ENCODE results near the gene SLC25A6. TPM values are rescaled to one million over a fixed set of nuclear protein-coding genes. Genes with fewer than 3 reads are reported as not detected.
"Not testable (repeated sequence)": the region's sequence is repeated elsewhere in the genome, so short reads cannot be mapped to it uniquely, and the experiment has no call there.

SLC25A6 gene
- total RNA-seq, 1 donor from 2014 or later: 488 TPM

DNA sequence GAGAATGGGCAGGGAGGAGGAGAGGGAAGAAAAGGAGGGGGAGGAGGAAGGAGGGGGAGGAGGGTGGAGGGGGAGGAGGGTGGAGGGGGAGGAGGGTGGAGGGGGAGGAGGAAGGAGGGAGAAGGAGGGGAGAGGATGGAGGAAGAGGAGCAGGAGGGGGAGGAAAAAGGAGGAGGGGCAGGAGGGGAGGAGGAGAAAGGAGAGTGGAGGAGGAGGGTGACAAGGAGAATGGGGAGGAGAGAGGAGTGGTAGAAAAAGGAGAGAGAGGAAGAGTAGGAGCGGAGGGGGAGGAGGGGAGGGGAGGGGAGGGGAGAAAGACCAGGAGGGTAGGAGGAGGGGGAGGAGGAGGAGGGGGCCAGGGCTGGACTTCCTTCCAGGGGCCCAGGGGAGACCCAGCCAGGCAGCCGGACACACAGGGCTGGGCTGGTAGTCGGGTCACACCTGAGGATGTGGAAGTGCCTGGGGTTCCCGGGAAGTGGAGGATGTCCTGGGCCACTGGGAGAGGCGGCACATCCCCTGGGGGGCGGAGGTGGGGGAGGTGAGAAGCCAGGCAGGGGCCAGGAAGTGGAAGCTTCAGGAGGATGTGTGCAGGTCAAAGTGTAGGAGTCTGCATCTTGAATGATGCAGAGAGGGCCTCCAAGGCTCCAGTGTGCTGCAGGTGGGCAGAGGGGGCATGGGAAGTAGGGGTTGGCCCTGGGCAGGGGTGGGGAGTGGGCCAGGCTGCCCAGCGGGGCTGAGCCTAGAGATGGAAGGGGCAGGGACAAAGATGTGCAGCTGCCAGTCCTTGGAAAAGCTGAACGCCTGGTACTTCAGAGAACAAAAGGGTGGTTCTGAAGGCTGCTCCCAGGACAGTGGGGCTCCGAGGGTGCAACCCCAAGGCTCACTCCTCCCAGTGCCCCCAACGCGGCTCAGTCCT lies 36.5 kb downstream of the SLC25A6 start:
- no peak overlapping the region for H3K4me3 Mint-ChIP-seq (ENCODE audit: unreplicated experiment)
- peaks cover 18% of the 10 kb centered on the region for H3K36me3 Mint-ChIP-seq (ENCODE audit: low read depth, unreplicated experiment)
- DNase-seq (ENCODE audit: low spot score): peak; percentile 18
- TF ChIP-seq, protein P1, sequence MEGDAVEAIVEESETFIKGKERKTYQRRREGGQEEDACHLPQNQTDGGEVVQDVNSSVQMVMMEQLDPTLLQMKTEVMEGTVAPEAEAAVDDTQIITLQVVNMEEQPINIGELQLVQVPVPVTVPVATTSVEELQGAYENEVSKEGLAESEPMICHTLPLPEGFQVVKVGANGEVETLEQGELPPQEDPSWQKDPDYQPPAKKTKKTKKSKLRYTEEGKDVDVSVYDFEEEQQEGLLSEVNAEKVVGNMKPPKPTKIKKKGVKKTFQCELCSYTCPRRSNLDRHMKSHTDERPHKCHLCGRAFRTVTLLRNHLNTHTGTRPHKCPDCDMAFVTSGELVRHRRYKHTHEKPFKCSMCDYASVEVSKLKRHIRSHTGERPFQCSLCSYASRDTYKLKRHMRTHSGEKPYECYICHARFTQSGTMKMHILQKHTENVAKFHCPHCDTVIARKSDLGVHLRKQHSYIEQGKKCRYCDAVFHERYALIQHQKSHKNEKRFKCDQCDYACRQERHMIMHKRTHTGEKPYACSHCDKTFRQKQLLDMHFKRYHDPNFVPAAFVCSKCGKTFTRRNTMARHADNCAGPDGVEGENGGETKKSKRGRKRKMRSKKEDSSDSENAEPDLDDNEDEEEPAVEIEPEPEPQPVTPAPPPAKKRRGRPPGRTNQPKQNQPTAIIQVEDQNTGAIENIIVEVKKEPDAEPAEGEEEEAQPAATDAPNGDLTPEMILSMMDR (IDR thresholded peaks at IDR 0.05; ENCODE audit: unreplicated experiment): no peak
- H3K4me1 Mint-ChIP-seq (ENCODE audit: unreplicated experiment): peaks cover 2% of the 10 kb centered on the region
- H3K27ac Mint-ChIP-seq (ENCODE audit: unreplicated experiment): no peak overlapping the region
- no peaks in the 10 kb centered on the region for H3K9me3 Mint-ChIP-seq (ENCODE audit: unreplicated experiment)
- peaks cover 15% of the 10 kb centered on the region for H3K27me3 Mint-ChIP-seq (ENCODE audit: unreplicated experiment)

DNA sequence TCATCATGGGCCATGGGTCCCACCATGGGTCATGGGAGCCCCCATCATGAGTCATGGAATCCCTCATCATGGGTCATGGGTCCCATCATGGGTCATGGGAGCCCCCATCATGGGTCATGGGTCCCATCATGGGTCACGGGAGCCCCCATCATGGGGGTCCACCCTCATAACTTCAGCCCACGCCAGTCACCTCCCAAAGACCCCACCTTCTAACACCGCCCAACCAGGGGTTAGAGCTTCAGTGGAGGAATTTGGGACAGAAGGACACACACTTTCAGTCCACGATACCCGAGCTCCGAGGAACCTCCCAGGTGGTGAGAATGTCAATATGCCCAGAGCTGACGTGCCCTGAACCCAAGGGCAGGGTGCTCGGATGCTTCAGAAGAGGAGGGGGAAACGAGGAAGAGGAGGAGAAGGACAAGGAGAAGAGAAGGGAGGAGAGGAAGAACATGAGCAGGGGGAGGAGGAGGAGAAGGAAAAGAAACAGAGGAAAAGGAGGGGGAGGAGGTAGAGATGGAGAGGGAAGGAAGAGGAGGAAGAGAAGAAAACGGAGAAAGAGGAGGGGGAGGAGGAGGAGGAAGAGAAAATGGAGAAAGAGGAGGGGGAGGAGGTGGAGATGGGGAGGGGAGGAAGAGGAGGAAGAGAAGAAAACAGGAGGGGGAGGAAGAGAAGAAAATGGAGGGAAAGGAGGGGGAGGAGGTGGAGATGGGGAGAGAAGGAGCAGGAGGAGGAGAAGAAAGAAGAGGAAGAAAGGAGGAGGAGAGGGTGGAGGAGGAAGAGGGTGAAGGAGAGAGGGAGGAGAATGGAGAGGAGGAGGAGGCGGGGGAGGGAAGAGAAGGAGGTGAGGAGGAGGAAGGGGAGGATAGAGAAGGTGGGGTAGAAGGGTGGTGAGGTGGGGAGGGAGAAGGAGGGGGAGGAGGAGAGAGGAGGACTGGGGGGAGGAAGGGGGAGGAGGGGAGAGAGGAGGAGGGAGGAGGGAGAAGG lies 37.6 kb downstream of the SLC25A6 start:
- Mint-ChIP-seq H3K27me3 (ENCODE audit: unreplicated experiment) (peaks cover 15% of the 10 kb centered on the region), H3K4me3 (ENCODE audit: unreplicated experiment) (peak overlapping the region; percentile 77), H3K36me3 (ENCODE audit: low read depth, unreplicated experiment) (peaks cover 7% of the 10 kb centered on the region), H3K4me1 (ENCODE audit: unreplicated experiment) (peaks cover 2% of the 10 kb centered on the region), H3K27ac (ENCODE audit: unreplicated experiment) (no peak overlapping the region), H3K9me3 (ENCODE audit: unreplicated experiment) (no peaks in the 10 kb centered on the region)
- TF ChIP-seq, protein P1 (IDR thresholded peaks at IDR 0.05; ENCODE audit: unreplicated experiment): no peak
- DNase-seq (ENCODE audit: low spot score): no peak

DNA sequence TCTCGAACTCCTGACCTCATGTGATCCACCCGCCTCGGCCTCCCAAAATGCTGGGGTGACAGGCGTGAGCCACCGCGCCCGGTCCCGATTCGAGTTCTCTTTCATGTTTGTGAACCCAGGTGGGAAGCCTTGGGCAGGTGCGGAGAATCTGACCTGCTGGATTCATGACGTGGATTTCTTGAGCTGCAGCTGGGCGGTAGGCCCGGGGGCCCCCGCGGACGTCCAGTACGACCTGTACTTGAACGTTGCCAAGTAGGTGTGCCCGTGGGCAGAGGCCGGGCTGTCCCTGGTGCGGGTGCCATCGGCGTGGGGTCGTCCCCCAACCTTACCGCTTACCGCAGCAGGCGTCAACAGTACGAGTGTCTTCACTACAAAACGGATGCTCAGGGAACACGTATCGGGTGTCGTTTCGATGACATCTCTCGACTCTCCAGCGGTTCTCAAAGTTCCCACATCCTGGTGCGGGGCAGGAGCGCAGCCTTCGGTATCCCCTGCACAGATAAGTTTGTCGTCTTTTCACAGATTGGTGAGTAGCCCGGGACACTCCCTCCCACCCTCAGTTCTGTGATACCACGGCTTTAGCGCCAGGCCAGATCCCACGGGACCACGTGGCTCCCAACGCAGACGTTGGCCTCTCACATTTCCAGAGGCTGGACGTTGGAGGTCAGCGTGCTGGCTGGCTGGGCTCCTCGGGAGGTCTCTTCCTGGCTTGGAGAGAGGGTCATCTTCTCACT lies 39.8 kb downstream of the SLC25A6 start:
- Mint-ChIP-seq H3K9me3 (ENCODE audit: unreplicated experiment) (no peaks in the 10 kb centered on the region), H3K27me3 (ENCODE audit: unreplicated experiment) (peaks cover 17% of the 10 kb centered on the region)
- TF ChIP-seq, protein P1 (IDR thresholded peaks at IDR 0.05; ENCODE audit: unreplicated experiment): no peak

DNA sequence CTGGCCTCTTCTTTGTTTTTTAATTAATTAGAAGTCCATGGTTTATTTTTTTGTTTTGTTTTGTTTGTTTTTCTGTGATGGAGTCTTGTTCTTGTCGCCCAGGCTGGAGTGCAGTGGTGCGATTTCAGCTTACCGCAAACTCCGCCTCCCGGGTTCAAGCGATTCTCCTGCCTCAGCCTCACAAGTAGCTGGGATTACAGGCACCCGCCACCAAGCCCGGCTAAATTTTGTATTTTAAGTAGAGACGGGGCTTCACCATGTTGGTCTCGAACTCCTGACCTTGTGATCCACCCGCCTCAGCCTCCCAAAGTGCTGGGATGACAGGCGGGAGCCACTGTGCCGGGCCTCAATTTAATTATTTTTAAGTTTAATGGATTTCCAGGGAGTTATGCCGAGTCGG lies 42.3 kb downstream of the SLC25A6 start:
- H3K9me3 Mint-ChIP-seq (ENCODE audit: unreplicated experiment): not testable (repeated sequence)

More for the DNA sequence above, 39.8 kb downstream of the SLC25A6 start:
- H3K4me3 Mint-ChIP-seq (ENCODE audit: unreplicated experiment): no peak overlapping the region
- peaks cover 3% of the 10 kb centered on the region for H3K36me3 Mint-ChIP-seq (ENCODE audit: low read depth, unreplicated experiment)
- DNase-seq (ENCODE audit: low spot score): no peak
- H3K27ac Mint-ChIP-seq (ENCODE audit: unreplicated experiment): no peak overlapping the region
- peaks cover 2% of the 10 kb centered on the region for H3K4me1 Mint-ChIP-seq (ENCODE audit: unreplicated experiment)

More for the DNA sequence above, 42.3 kb downstream of the SLC25A6 start:
- H3K27me3 Mint-ChIP-seq (ENCODE audit: unreplicated experiment): peaks cover 17% of the 10 kb centered on the region
- not testable (repeated sequence) for H3K4me1 Mint-ChIP-seq (ENCODE audit: unreplicated experiment); H3K36me3 Mint-ChIP-seq (ENCODE audit: low read depth, unreplicated experiment); H3K27ac Mint-ChIP-seq (ENCODE audit: unreplicated experiment); DNase-seq (ENCODE audit: low spot score)
- H3K4me3 Mint-ChIP-seq (ENCODE audit: unreplicated experiment): peak overlapping the region; percentile 74
